GM12874 (cell line): Measurements from ENCODE around the gene AQP7.

Experiments used
- CTCF ChIP-seq: IDR thresholded peaks from 2 replicates; pipeline ENCODE4 v1.5.1; 2011; ENCODE audit warnings: low read depth, mild to moderate bottlenecking, control low read depth, low read length, moderate library complexity; ENCODE audit not compliant: insufficient read depth

The AQP7 gene

GRCh38 chr9:33366979-33367480 is 35.3 kb downstream of the AQP7 start:
- TF ChIP-seq CTCF: no peak

- no peak for TF ChIP-seq CTCF
These were observed 38.2 kb downstream of the AQP7 start for GRCh38 chr9:33364127-33364526.

GRCh38 chr9:33355933-33356332 is 46.4 kb downstream of the AQP7 start:
- TF ChIP-seq CTCF: no peak

GRCh38 chr9:33354651-33355211 is 47.6 kb downstream of the AQP7 start:
- no peak for TF ChIP-seq CTCF

DNA sequence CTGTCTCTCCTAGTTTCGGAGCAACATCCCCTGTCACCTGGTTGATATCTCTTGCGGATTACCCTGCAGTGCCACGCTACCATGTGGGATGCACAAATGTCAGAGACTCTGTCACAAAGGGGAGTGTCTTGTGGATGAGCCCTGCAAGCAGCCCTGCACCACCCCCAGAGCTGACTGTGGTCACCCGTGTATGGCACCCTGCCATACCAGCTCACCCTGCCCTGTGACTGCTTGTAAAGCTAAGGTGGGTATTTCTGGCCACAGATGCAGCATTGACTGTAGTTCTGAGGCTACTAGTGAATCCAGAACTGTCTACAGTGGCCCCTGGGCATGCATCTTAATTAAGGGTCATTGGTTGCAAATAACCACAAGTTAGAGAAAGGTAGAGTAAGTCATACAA is 50.8 kb downstream of the AQP7 start:
- no peak for TF ChIP-seq CTCF

DNA sequence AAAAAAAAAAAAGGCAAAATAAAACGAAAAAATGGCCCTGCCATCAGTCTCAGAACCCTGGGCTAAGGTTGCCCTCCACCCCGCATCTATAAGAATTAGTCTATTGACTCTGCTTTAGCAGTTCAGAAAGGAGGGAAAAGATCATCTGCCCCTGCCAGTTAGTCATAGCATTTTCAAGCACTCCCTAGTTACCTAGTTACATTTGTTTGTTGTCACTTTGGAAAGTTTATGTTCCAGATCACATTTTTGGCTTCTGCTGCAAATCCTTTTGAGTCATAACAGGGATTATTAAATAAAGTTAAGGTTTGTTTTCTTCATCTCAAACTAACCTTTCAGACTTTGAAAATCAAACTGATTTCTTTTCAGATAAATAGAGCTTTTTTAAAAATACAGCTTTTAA is 52.1 kb downstream of the AQP7 start:
- no peak for TF ChIP-seq CTCF

- TF ChIP-seq CTCF: no peak
These were observed 52.6 kb downstream of the AQP7 start for GRCh38 chr9:33349743-33350142.

GRCh38 chr9:33348998-33349397 is 53.4 kb downstream of the AQP7 start:
- TF ChIP-seq CTCF: no peak
